NCI-H2107 treated with DMSO at 0.1 percent for 48 hours (cell line): ENCODE results near the gene IGFBPL1.
A peak's percentile ranks its signal among the peaks of the same experiment; 100 is the strongest.
"Not testable (repeated sequence)": the region's sequence is repeated elsewhere in the genome, so short reads cannot be mapped to it uniquely, and the experiment has no call there.

Source experiments
- DNase-seq: peaks from one replicate; lab custom pipeline; 2025; ENCODE audit not compliant: unreplicated experiment; lab: John Stamatoyannopoulos, UW

Gene IGFBPL1

DNA sequence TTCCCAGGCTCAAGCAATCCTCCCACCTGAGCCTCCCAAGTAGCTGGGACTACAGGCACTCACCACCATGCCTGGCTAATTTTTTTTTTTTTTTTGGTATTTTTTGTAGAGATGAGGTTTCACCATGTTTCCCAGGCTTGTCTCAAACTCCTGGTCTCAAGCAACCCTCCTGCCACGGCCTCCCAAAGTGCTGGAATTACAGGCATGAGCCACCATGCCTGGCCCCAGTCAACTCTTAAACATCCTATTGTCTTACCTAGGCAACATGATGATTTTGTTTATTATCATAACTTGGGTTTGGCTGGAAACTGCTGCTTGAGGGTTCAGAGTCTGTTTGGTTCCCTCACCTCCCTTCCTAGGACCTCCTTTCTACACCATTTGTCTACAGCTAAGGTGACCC is 25.1 kb downstream of the IGFBPL1 start:
- DNase-seq = not testable (repeated sequence)

DNA sequence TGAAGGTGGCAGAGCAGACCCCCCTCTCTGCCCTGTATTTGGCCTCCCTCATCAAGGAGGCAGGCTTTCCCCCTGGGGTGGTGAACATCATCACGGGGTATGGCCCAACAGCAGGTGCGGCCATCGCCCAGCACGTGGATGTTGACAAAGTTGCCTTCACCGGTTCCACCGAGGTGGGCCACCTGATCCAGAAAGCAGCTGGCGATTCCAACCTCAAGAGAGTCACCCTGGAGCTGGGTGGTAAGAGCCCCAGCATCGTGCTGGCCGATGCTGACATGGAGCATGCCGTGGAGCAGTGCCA is 27.9 kb downstream of the IGFBPL1 start:
- no peak for DNase-seq

DNA sequence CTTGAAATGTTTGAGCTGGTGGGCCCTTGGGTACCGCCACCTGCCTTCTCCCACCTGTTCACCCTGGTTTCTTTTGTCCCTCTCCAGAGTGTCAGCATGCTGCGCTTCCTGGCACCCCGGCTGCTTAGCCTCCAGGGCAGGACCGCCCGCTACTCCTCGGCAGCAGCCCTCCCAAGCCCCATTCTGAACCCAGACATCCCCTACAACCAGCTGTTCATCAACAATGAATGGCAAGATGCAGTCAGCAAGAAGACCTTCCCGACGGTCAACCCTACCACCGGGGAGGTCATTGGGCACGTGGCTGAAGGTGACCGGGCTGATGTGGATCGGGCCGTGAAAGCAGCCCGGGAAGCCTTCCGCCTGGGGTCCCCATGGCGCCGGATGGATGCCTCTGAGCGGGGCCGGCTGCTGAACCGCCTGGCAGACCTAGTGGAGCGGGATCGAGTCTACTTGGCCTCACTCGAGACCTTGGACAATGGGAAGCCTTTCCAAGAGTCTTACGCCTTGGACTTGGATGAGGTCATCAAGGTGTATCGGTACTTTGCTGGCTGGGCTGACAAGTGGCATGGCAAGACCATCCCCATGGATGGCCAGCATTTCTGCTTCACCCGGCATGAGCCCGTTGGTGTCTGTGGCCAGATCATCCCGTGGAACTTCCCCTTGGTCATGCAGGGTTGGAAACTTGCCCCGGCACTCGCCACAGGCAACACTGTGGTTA is 28.4 kb downstream of the IGFBPL1 start:
- no peak for DNase-seq

DNA sequence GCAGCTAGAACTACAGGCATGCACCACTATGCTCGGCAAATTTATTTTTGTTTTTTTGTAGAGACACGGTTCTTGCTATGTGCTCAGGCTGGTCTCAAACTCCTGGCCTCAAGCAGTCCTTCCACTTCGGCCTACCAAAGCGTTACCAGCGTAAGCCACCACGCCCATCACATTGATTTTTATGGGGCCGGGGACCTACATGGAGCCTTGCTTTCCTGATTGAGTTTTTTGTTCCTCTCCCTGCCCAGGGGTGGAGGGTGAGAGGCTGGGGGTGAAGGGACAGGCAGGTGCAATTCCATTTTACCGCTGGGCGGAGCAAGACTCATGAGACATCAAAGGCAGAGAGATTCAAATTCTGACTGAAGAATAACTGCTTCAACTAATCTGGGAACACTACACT is 29.8 kb downstream of the IGFBPL1 start:
- no peak for DNase-seq

DNA sequence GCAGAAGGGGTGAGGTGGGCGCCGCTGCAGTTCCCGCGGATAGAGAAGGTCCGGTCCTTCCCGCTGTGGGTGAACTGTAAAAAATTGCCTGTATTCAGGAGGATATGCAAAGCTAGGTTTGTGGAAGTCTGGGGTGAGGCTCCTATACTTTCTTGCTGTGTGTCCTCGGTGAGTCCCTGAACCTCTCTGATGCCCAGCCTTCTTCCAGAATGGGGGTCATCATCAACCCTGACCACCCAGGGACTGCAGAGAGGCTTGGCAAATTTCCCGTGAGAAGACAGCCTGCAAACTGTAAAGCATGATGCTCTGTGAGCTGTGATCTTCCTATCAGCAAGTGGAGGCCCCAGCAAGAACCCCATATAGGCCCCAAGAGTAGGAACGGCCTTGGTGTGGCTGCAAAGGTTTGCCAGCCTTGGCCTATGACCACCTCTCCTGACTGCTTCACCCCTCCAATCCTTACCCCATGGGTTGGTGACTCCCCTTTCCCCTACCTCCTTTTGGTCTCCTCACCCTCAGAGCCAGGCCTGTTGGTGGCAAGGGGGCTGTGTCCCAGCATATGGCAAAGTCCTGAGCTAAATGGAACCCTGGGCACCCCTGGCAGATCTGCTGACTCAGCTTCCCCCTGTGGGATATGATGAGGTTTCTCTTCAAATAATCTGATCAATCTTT is 31.0 kb downstream of the IGFBPL1 start:
- DNase-seq = no peak

DNA sequence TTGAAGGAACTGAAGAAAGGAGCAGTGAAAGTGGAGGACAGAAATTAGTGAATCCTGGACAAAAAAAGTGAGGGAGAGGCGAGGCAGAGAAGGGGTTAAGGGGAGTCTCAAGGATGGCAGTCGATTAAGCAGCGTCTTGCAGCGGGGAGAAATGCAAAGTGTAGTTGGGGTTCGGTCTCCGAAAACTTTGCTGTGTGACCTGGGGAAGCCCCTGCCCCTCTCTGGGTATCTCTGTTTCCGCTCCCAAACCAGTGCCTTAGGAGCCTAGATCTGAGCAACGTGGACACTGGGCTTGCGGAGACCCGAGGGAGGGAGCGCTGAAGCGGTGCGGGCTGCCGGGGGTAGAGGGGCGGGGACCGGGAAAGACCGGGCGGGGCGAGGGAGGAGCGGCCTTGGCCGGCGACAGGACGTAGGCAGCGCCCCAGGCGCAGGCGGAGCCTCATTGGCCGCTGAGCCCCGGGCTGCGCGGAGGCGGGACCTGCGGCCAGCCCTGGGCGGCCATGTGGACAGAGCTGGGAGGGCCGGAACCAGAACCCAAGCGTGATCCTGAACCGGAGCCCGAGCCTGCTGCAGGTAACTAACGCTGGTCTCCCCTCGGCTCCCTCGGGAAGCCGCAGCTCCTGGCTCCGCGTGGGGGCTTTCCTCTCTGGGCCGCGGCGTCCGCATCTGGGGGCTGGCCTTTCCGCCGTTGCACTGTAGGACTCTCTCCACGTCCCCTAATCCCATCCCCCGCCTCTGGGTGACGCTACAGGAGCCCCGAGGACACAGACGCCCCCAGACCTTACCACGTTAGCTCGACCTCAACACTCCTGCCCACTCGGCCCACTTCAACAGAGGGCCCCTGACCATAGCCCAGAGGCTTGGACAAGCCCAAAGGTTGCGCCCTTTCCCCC is 31.8 kb downstream of the IGFBPL1 start, which contains the start of gene ALDH1B1:
Gene ALDH1B1 (plus strand): TSS at position 468 of the 893 bp plus-strand sequence. CDS start 3,047 bp downstream, outside the sequence.
- DNase-seq = peak; percentile 46

DNA sequence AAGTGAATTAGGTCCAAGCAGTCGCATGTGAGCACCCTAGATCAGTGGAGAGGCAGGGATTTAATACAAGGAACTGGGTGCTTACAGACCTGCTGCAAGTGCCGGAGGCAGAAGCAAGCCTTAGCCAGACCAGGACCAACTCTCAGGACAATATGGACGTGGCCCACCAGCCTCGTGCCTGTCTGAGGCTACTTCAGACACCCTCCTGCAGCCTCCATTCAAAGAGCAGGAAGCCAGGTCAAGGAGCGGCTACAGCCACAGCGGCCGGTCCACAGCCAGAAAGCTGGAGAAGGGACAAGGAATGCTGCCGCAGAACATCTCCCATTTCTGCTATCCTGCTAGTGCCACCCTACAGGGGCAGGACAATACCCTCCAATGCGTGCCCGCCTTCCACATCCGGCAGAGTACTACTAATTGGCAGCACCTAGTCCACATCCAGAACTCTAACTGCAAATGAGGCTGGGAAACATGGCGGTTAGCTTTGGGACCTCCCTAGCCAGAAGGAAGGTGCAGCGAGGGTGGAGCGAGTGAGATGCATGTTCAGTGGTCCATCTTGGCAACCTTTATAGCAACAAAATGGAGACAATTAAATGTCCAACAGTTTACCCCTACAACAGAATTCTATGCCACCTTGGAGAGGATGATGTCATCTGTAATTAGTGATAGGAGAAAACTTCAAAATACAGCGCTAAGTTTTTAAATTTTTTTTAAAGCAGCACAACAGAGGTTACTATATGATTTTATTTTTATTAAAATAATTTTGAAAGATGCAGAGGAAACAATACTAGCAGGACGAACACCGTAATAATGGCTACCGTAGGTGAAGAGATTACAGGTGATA is 32.8 kb downstream of the IGFBPL1 start:
- DNase-seq = no peak

DNA sequence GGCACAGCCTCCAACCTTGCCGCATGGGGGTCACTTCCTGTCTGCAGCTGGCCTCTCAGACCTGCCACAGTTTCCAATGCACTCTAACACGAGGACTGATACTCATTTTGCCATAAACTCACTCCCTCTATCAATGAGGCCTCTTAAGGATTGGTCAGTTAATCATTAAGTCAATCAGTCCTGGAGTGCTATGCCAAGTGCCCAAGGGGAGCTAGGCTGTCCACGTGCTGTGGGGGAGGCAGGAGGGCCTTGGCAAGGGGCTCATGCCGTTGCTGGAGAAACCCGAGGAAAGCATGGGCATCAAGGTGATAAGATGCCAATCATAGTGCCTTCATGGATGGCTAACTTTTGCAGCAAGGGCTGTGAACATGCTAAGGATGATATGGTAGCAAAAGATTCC is 33.4 kb downstream of the IGFBPL1 start:
- no peak for DNase-seq

DNA sequence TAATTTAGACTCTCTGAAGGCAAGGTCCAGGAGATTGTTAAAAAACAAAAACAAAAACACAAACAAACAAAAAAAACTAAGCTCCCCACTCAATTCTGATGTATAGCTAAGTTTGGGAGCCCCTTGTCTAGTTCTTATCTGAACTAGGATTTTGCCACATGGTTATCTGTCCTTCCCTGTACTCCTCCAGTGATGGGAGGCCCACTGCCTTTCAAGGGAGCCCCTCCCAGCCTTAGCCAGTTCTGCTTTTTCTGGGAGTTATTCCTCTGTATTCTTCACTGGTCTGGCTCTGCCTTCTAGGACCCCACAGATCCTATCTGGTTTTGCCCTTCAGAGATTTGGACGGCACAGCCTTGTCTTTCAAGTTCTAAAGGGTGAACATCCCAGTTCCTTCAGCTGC is 33.8 kb downstream of the IGFBPL1 start:
- no peak for DNase-seq

DNA sequence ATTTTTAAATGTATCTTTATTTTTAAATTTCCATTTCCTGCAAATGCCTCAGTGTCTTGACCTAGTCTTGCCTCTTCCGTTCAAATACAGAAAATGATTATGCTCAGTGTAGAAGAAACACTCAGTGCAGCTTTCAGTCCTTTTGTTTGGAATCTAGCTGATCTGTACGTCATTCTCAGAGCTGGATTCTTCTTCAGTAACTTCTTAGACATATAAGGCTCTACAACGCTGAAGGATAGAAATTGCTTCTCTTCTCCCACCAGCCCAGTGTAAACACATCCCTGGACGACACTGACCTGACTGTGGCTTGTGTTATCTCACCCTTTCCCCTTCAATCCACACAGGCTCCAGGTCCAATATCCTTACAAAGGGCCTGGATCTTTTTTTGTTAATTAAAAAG is 34.9 kb downstream of the IGFBPL1 start:
- DNase-seq = no peak

DNA sequence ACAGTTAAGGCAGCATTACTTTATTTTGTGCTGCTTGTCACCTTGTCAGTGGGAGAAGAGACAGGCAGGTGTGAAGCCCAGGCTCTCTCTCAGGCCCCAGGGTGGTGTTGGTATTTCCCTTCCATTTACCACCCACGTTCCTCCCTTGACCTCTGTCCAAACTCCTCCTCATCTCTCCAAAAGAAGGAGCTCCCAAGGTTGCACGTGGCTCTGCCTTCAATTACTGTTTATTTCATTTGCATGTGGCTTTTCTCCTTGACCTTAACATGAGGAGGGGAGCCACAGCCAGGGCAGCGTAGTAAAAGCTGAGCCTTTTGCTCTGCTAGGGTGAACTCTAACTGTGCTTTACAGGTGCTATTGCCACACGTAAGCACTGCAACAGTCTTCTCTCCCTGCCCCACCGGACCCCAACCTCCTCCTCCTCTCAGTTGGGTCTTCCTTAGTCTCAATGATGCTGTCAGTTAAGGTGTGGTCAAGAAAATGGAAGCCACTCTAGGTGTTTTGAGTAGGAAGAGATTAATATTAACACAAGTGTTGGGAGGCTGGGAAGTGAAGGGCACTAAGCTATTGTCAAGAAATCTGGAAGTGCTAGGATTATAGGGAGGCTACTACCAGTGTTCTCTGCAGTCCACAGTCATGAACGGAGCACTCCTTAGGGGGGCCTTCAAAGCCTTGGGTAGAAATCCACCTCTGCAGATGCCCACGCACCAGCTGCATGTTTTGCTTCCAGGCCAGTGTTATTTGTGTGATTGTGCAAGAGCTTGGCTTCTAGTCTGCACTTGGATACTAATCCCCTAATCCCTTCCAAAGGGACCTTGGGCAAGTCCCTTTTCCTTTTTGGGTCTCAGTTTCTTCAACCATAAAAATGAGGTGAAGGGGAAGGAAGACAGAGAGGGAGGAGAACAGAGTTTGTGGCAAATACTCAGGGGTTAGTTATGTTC is 35.7 kb downstream of the IGFBPL1 start:
- no peak for DNase-seq

DNA sequence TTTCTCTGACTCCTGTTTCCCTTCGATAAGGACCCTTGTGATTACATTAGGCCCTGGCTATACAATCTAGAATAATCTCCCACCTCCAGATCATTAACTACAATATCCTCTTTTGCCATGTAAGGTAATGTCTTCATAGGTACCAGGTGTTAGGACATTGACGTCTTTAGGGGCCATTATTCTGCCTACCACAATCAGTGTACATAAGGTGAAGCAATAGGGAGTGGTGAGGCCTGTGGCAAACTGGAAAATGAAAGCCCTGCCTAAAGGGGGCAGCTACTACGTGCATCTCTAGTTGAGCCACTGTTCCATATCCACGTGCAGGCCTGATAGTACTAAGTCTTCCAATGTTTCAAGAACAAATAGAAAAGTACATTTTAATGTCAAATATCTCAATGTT is 36.5 kb downstream of the IGFBPL1 start:
- no peak for DNase-seq

DNA sequence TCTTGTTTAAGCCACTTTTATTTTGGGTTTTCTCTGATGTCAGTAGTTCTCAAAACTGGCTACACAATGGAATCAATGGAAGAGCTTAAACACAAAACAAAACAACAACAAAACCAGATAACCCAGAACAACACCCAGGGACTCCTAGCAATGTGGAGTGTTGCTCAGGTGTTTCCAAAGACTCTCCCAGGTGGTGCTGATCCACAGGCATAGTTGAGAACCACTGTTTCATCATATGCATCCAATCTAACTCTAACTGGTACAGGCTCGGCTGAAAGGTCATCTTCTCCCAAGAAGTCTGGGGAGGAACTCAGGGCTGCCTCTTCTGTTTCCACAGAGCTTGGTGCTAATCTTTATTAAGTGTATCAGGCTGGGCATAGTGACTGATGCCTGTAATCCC is 37.2 kb downstream of the IGFBPL1 start:
- DNase-seq = no peak

DNA sequence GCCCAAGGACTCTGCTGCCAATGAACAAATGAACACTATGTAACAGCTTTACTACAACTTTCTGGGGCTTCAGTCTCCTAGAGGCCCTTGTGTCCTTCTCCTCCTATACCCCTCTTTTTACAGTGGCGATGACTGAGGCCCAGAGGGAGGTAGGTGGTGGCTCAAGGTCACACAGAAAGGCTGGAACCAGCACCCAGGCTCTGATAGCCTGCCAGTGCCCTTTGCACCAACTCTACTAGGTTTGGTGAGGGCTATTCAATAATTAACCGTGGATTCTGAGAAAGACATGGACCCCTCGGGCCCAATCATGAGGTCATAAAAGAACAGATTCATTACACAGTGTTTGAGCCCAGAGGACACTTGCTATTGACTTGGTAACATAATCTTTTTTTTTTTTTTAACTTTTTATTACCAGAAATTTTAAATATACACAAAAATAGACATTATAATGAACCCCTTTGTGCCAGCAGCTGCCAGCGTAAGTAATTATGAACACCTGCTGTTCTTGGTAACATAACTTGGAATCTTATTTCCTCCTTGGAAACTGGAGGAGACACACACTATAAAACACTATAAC is 37.8 kb downstream of the IGFBPL1 start:
- no peak for DNase-seq

DNA sequence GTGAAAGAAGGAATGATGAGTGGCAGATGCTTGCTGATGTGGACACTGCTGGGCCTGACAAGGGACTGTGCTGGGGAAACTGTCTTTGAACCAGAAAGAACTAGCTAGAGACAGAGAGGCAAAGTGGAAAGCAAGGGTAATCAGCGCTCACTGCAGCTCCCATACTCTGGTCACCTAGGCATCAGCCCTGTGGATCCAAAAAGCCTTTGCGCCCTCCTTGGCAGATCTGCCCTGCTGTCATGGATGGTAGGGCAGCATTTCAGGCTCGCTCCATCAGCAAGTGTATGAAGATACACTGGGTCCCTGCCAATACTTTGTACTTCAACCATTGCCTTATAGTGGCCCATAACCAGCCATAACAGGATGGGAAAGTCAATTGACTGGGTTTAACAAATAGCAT is 38.4 kb downstream of the IGFBPL1 start:
- no peak for DNase-seq

DNA sequence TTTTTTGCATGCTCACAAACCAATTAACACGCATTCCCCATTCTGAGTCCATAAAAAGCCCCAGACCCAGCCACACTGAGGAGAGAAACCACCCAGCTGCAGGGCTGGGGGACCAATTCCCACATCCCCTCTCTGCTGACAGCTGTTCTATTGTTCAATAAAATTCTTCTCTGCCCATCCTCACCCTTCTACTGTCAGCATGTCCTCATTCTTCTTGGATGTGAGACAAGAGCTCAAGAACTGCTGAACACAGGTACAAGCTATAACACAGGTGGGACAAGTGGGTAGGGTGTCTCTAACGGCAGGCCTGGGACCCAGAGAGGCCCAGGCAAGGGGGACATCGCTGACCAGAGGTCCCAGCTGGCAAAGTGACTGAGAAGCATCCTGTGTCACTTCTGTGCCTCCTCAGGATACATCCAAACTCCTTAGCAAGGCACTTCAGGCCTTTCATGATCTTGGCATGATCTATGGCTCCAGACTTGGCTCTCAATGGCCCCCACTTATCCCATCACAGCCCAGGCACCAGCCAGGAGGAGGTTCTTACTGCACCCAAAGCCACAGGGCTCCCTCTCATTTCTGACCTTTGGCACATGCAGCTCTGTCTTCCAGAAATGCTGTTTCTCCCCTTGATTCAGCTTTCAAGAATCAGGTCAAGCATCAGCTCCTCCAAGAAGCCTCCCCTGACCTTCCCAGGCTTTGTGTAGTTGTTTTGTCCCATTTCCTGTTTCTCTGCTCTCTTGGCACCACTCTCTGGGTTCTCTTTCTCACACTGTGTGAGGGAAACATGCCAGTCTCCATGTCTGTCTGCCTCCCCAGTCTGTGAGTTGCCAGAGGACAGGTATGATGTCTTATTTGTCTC is 39.0 kb downstream of the IGFBPL1 start:
- DNase-seq = no peak

DNA sequence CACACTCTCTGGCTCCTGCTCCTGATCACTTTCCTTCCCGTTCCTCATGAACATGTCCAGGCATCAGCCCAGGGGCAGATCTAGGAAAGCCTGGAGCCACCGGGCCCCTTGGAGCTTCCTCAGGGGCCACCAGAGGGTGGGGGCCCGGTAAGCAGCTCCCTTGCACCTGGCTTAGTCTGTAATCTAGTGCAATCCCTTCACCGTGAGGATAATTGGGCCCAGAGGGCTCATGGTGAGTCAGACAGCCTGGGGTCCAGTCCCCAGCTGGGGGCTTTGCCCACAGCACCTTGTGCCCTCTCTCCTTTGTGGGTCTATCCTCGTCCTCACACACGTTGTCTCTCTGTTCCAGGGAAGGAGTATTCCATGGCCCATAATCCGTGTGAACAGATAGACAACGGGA is 42.1 kb downstream of the IGFBPL1 start:
- DNase-seq = no peak

DNA sequence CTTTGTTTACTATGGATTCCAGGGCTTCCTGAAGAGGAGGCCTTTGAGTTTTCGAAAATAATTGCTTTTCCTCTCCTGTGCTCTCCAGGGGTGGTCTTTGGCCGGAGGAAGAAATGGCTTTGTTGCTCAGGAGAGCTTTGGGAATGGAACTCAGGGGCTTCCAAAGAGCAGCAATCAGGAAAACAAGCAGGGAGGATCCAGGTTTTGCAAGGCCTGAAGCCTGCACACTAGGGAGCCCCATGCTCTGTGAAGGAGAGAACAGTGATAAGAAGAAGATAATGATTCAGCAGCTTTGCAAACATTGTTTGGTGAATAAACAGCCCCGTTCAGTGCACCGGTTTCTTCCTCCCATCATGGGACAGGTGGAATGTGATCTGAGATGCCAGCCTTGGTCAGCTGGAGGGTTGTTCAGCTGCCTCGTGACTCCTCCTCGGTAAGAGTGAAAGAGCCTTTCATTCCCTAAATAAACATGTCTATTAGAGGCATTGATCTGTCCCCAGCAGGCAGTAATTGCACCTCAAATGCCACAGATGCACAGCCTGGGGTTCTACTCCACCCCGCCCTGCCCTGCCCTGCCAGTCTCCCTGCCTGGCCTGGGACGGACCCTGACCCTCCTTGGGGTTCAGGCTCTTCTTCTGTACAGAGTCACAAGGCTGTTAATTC is 43.3 kb downstream of the IGFBPL1 start:
- DNase-seq = peak; percentile 91
